ENCODE results near the gene C10orf67.

The C10orf67 gene

DNA sequence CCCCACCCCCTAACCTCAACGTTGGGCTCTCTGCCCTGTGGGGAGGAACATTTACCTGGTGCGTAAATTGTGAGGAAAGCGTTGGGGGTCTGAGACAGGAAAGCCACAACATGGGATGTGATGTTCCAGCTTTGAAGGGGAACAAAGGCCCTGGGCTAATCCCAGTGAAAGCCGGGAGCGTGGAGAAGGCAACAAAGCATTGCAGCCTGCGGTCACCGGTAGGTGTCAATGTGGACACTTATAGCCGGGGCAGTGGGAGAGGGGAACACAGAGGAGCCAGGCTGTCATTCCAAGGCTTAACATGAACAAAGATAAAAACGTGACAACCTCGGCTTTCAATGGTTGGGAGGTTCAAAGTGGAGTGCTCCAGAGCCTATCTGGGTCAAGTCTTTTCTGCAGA, 139.8 kb downstream of the C10orf67 start:
- DNase-seq: no peak
- in situ Hi-C loops (cut with HindIII; ENCODE audit: low pct_ligation_motif_present, low pct_unique_long_range_greater_than_20kb, low sequenced_read_pairs): no loop called here

GRCh38 chr10:23203369-23204325, 140.9 kb downstream of the C10orf67 start:
- in situ Hi-C loops (cut with HindIII; ENCODE audit: low pct_ligation_motif_present, low pct_unique_long_range_greater_than_20kb, low sequenced_read_pairs): no loop called here

GRCh38 chr10:23202779-23203178, 141.8 kb downstream of the C10orf67 start:
- in situ Hi-C loops (cut with HindIII; ENCODE audit: low pct_ligation_motif_present, low pct_unique_long_range_greater_than_20kb, low sequenced_read_pairs): no loop called here
- DNase-seq: no peak

More at GRCh38 chr10:23203369-23204325, 140.9 kb downstream of the C10orf67 start:
- no peak for DNase-seq

DNA sequence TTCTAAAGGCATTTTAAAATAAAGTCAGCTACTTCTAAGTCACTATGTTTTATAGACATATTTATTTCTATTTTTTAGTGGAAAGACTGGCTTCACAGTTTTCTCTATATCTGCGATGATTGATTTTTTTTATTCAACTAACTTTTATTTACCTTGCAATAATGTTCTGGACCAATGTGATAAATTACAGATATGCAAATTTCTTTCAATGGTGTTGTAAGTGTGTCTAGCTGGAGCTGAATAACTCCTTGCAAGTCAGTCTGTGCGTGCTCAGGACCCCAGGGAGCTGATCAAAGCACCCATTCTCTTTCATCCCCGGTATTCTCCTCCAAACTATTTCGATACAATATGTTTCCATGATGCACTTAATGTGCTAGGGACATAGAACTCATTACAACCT, 142.8 kb downstream of the C10orf67 start:
- in situ Hi-C loops (cut with HindIII; ENCODE audit: low pct_ligation_motif_present, low pct_unique_long_range_greater_than_20kb, low sequenced_read_pairs): no loop called here
- no peak for DNase-seq

- no peak for DNase-seq
- in situ Hi-C loops (cut with HindIII; ENCODE audit: low pct_ligation_motif_present, low pct_unique_long_range_greater_than_20kb, low sequenced_read_pairs): no loop called here
Measured at GRCh38 chr10:23200997-23201652, 143.5 kb downstream of the C10orf67 start.

- in situ Hi-C loops (cut with HindIII; ENCODE audit: low pct_ligation_motif_present, low pct_unique_long_range_greater_than_20kb, low sequenced_read_pairs): no loop called here
- DNase-seq: no peak
Measured at GRCh38 chr10:23200586-23200985, 144.0 kb downstream of the C10orf67 start.

DNA sequence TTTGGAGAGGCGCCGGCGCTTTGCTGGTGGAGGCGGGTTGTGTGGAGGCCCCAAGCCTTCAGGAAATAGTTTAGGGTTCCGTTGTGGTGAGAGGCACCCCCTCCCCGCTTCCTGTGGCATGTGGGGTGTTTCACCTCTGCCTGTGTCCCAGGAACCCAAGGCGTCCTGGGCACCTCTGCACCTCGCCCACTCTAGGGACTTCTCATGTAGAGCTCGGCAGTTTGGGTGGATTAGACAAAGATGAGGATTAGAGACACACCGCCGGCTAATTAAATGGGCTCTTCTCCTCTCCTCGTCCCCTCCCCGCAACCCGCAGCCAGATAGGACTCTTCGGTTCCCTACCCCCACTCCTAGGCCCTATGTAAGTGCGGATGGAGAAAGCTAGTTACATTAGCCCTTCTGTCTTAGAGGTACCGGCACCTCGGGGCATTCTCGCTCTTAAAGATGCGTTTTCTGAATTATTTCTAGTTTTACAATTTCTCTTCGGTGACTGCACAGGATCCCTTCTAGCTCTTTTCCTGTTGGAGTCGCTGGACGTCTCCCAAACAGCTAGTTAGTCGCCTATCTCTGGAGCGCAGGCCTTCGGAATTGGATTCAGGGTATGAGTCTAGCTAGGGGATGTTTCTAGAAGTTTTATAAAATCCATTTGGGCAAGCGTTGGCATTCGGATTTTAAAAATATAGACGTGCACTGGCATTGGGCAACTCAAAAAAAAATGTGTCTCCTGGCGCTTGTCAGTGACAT, 144.7 kb downstream of the C10orf67 start:
- in situ Hi-C loops (cut with HindIII; ENCODE audit: low pct_ligation_motif_present, low pct_unique_long_range_greater_than_20kb, low sequenced_read_pairs): no loop called here
- no peak for DNase-seq

DNA sequence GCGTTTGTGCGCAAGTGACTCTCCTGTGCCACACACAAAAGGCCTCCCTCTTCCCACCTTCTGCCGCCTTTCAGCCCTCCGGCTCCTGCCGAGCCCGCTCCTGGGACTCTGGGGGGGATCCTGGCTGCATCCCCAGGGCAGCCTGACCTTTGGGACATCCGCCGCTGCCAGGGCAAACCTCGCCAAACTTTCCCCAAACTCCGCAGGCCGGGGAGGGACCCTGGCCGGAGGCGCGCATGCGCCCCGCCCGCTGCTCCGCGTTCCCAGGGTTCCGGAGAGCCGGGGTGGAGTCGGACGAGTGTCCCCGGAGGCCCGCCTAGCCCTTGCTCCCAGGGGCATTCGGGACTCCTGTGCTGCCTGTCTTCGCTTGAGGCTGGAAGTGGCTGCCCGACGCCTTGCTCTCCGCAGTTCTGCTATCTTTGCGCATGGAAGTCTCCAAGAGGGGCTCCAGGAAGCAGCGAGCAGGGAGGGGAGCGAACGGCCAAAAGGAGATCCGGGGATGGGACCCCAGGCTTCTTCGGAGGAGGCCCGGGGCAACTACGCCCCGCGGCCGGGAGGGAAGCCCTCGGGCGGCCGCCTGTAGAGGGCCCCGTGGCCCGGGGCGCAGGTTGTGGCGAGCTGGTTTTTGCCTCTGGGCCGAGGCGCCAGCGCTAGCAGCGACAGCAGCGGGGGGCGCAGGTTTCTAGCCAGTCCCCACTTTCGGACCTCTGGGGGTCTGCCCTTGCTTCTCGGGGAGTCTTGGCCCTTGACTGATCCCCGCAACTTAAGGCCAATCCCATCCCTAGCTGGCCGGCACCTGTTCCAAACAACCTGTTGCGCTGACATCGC, 145.4 kb downstream of the C10orf67 start:
- in situ Hi-C loops (cut with HindIII; ENCODE audit: low pct_ligation_motif_present, low pct_unique_long_range_greater_than_20kb, low sequenced_read_pairs): no loop called here
- DNase-seq: no peak

GRCh38 chr10:23198610-23198939, 146.0 kb downstream of the C10orf67 start:
- DNase-seq: no peak
- in situ Hi-C loops (cut with HindIII; ENCODE audit: low pct_ligation_motif_present, low pct_unique_long_range_greater_than_20kb, low sequenced_read_pairs): no loop called here

DNA sequence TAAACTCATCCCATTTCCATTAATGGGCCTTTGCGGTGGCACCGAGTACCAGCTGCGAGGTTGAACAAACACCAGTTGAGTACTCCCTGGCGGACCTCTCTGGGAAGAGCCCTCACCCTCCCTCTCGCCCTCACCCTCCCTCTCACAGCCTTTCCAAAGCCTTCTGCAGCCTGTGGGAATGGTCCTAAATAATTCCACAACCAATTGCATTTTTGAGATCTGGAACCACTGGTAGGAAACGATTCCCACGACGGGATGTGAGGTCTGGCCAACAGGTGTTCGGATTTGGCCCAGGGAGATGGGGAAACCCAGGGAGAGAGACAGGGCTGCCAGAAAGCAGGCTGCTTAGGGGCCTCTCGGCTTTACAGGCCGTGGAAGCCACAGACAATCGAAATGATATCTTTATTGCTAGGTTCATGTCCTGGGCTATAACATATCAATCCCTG, 147.2 kb downstream of the C10orf67 start:
- in situ Hi-C loops (cut with HindIII; ENCODE audit: low pct_ligation_motif_present, low pct_unique_long_range_greater_than_20kb, low sequenced_read_pairs): no loop called here

DNA sequence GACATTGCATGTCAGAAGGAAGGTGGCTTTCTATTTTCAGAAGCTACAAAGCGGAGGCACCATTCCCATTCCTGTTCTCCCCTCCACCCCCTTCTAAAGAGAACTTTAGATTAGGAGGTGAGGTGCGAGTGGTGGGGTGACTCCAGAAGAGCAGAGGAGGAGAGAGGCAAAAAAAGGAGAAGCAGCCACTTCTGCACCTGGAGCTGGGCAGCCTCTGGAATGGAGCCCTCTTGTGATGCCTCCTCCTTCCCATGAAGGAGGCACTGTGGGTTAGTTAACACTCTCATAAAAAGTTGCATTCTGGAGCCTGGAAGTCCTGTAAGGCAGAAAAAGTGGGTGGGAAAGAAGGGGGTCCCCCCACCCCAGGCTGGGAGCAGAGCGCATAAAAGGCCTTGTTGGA, 147.7 kb downstream of the C10orf67 start:
- no peak for DNase-seq
- in situ Hi-C loops (cut with HindIII; ENCODE audit: low pct_ligation_motif_present, low pct_unique_long_range_greater_than_20kb, low sequenced_read_pairs): no loop called here

More for the DNA sequence above, 147.2 kb downstream of the C10orf67 start:
- DNase-seq: no peak

- no peak for DNase-seq
- in situ Hi-C loops (cut with HindIII; ENCODE audit: low pct_ligation_motif_present, low pct_unique_long_range_greater_than_20kb, low sequenced_read_pairs): no loop called here
Measured at GRCh38 chr10:23195846-23196600, 148.6 kb downstream of the C10orf67 start.

GRCh38 chr10:23194966-23195845, 149.4 kb downstream of the C10orf67 start:
- in situ Hi-C loops (cut with HindIII; ENCODE audit: low pct_ligation_motif_present, low pct_unique_long_range_greater_than_20kb, low sequenced_read_pairs): no loop called here
- DNase-seq: no peak

DNA sequence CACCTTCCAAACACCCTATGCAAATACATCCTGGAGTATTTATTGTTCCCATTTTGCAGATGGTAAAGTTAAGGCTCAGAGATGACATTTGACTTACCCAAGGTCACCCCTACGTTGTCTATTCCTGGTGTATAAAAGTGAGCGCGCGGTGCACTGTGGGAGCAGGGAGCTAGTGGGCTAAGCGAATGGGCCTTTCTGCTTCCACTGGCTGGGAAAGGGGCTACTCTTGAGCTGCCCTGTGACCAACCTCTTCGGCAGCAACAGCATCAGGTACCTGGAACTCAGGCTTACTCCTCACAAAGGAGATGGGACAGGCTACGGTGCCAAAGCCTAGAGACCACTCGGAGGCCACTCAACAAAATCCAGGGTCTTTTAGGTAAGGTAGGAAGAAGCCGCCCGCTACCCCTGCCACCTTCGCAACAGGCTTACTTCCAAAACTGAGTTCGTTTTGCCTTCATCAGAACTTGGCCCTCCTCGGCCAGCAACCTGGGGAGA, 150.1 kb downstream of the C10orf67 start:
- in situ Hi-C loops (cut with HindIII; ENCODE audit: low pct_ligation_motif_present, low pct_unique_long_range_greater_than_20kb, low sequenced_read_pairs): no loop called here
- DNase-seq: no peak

DNA sequence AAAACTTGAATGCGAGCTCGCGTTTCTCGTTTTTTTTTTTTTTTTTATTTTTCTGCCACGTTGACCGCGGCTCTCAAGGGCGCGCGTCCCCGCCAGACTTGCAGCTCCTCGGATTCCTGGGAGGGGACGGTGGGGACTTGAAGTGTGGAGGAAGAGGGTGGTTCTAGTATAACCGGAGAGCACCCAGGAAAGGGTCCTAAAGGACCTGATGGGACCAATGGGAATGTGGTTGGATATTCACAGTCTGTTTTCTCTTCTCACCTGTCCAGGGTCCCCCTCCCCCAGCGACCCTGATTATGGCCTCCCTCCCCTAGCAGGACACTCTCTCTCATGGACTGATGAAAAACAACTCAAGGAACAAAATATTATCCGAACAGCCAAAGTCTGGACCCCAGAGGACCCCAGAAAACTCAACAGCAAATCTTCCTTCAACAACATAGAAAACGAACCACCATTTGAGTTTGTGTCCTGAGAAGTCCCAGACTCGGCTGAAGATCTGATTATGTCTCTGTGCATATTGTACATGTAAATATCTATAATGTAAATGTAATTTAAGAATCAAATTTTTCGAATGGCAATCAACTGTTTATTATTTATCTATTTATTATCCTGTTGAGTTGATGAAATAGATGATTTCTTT, 151.0 kb downstream of the C10orf67 start:
- DNase-seq: no peak
- in situ Hi-C loops (cut with HindIII; ENCODE audit: low pct_ligation_motif_present, low pct_unique_long_range_greater_than_20kb, low sequenced_read_pairs): no loop called here

DNA sequence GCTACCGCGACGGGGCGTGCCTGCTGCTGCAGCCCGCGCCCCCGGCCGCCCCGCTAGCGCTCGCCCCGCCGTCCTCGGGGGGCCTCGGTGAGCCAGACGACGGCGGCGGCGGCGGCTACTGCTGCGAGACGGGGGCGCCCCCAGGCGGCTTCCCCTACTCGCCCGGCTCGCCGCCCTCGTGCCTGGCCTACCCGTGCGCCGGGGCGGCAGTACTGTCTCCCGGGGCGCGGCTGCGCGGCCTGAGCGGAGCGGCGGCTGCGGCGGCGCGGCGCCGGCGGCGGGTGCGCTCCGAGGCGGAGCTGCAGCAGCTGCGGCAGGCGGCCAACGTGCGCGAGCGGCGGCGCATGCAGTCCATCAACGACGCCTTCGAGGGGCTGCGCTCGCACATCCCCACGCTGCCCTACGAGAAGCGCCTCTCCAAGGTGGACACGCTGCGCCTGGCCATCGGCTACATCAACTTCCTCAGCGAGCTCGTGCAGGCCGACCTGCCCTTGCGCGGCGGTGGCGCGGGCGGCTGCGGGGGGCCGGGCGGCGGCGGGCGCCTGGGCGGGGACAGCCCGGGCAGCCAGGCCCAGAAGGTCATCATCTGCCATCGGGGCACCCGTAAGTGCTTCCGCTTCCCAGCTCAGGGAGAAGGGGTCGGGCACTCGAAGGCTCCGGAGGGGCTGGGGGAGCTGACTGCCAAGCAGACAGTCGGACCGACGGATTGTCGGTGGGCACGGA, 151.7 kb downstream of the C10orf67 start:
- in situ Hi-C loops (cut with HindIII; ENCODE audit: low pct_ligation_motif_present, low pct_unique_long_range_greater_than_20kb, low sequenced_read_pairs): no loop called here
- DNase-seq: no peak
